GM23248 (cell line): ENCODE results near the gene SOX11. TPM values are rescaled to one million over a fixed set of nuclear protein-coding genes. Genes with fewer than 3 reads are reported as not detected.

Experiments used
- DNase-seq: peaks from one replicate; pipeline ENCODE4 v3.0.0-alpha.2; 2015
- H2AFZ ChIP-seq: fragments of 200-600 bp; sonication (generic); 2 replicates; pipeline ENCODE4 v1.6.1; 2016; ENCODE audit warnings: antibody characterized with exemption
- H3F3A ChIP-seq: fragments of 200-600 bp; sonication (generic); 2 replicates; pipeline ENCODE4 v1.6.1; 2016; ENCODE audit warnings: mild to moderate bottlenecking, antibody characterized with exemption, mixed run types; ENCODE audit not compliant: insufficient read depth
- H3K27ac ChIP-seq: fragments of 200-600 bp; sonication (generic); 2 replicates; pipeline ENCODE4 v1.5.1; 2016; ENCODE audit warnings: mild to moderate bottlenecking
- H3K27me3 ChIP-seq: fragments of 200-600 bp; sonication (generic); replicated peaks from 2 replicates; pipeline ENCODE4 v1.6.1; 2016; ENCODE audit warnings: mild to moderate bottlenecking; ENCODE audit not compliant: insufficient read depth
- H3K36me3 ChIP-seq: fragments of 200-600 bp; sonication (generic); 2 replicates; pipeline ENCODE4 v1.6.1; 2016; ENCODE audit warnings: low read depth, mild to moderate bottlenecking
- H3K4me1 ChIP-seq: fragments of 200-600 bp; sonication (generic); 2 replicates; pipeline ENCODE4 v1.6.1; 2016; ENCODE audit warnings: mild to moderate bottlenecking; ENCODE audit not compliant: insufficient read depth
- H3K4me2 ChIP-seq: fragments of 200-600 bp; sonication (generic); one replicate; pipeline ENCODE4 v1.6.1; 2016; ENCODE audit warnings: mild to moderate bottlenecking; ENCODE audit not compliant: unreplicated experiment
- H3K4me3 ChIP-seq: fragments of 200-600 bp; sonication (generic); 2 replicates; pipeline ENCODE4 v1.5.1; 2016; ENCODE audit warnings: mild to moderate bottlenecking
- H3K79me2 ChIP-seq: fragments of 200-600 bp; sonication (generic); 2 replicates; pipeline ENCODE4 v1.6.1; 2016; ENCODE audit warnings: mild to moderate bottlenecking; ENCODE audit not compliant: insufficient read depth
- H3K9ac ChIP-seq: fragments of 200-600 bp; sonication (generic); 2 replicates; pipeline ENCODE4 v1.6.1; 2016; ENCODE audit warnings: mild to moderate bottlenecking
- H3K9me2 ChIP-seq: fragments of 200-600 bp; sonication (generic); 2 replicates; pipeline ENCODE4 v1.6.1; 2016; ENCODE audit warnings: mixed run types, mild to moderate bottlenecking, moderate library complexity; ENCODE audit not compliant: insufficient read depth
- H3K9me3 ChIP-seq: fragments of 200-600 bp; sonication (generic); one replicate; pipeline ENCODE4 v1.6.1; 2017; ENCODE audit warnings: low read depth
- H4K20me1 ChIP-seq: fragments of 200-600 bp; sonication (generic); 2 replicates; pipeline ENCODE4 v1.6.0; 2016; ENCODE audit not compliant: insufficient read depth
- EZH2 ChIP-seq: fragments of 200-600 bp; sonication (generic); IDR thresholded peaks from 2 replicates; pipeline ENCODE4 v1.6.1; 2018; ENCODE audit warnings: antibody characterized with exemption, mild to moderate bottlenecking; ENCODE audit not compliant: insufficient read depth, poor library complexity, severe bottlenecking
- EZH2phosphoT487 ChIP-seq: fragments of 200-600 bp; sonication (generic); IDR thresholded peaks from 2 replicates; pipeline ENCODE4 v1.6.1; 2018; ENCODE audit warnings: antibody characterized with exemption, moderate library complexity, mild to moderate bottlenecking, low read depth; ENCODE audit not compliant: insufficient read depth
- WGBS, 2 experiments: methylation state at CpG; one replicate each; pipeline ENCODE4 v1.1.6; 2015 to 2017; ENCODE audit warnings: low lambda C conversion rate in 2 of 2, low coverage in 1 of 2; ENCODE audit errors: missing lambda C conversion rate in 2 of 2; 5-methylcytosine and 5-hydroxymethylcytosine counted together
- in situ Hi-C: fragments of 300-500 bp; cut with MboI; formaldehyde crosslinking; loops from 2 replicates; pipeline ENCODE4 v1.15.0; 2020
- polyA plus RNA-seq: library from polyadenylated mRNA; unstranded; fragments of >200 nt; fragmentation: Nextera tagmentation; extraction: Ambion mirVana; gene quantifications from 2 replicates; pipeline ENCODE4 v1.2.1, GENCODE V29; 2016
- total RNA-seq: library from RNA; depleted of rRNA; stranded (reverse); fragments of >200 nt; shearing (Covaris generic); gene quantifications from 2 replicates; pipeline ENCODE4 v1.2.3, GENCODE V29; 2014

The SOX11 gene
- total and polyA plus RNA-seq, 2 experiments from 2014 or later, result under 0.01 to 0.08 TPM

DNA sequence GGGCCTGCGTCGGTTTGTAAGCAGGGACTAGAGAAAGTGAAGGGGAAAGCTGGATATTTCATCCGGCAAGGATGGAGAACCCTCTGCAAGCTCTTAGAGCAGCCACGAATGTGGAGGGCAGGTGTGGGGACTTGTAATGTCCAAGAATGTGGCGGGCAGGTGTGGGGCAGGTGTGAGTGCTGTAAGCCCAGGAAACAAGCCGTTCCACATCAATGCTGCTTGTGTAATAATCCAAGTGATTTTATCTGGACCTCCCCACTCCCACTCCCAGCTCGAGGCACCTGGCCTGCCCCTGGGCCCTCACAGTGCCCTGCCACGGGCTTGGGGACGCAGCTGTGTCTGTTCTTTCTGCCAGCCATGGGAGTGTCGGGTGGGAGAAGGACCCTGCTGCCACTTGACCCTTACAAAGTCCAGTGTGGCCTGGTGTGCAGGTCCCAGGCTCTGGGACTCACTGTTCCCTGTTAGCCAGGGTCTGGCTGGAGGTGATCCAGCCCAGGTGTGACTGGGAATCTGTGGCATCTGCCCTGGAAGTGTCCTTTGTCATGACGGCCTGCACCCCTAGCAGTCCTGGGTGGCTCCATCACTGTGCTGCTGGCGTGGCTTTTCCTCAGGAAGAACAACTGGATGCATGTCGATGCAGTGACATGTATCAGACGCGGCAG is 42.8 kb downstream of the SOX11 start:
- Histone ChIP-seq H3F3A (no peaks in the 10 kb centered on the region), H3K79me2 (no peaks in the 10 kb centered on the region), H3K4me2 (no peak overlapping the region), H3K9me3 (no peaks in the 10 kb centered on the region), H3K36me3 (no peaks in the 10 kb centered on the region), H2AFZ (no peak overlapping the region), H3K4me3 (no peak overlapping the region), H4K20me1 (no peaks in the 10 kb centered on the region), H3K9me2 (no peaks in the 10 kb centered on the region), H3K27ac (no peak overlapping the region), H3K9ac (no peak overlapping the region), H3K4me1 (no peaks in the 10 kb centered on the region), H3K27me3 (no peaks in the 10 kb centered on the region)
- in situ Hi-C loops, result no loop called here
- no peak for DNase-seq
- WGBS, 2 experiments, result 36 to 40% methylated on average over 15 of the region's 15 CpGs
- TF ChIP-seq EZH2 (no peak), EZH2phosphoT487 (no peak)

DNA sequence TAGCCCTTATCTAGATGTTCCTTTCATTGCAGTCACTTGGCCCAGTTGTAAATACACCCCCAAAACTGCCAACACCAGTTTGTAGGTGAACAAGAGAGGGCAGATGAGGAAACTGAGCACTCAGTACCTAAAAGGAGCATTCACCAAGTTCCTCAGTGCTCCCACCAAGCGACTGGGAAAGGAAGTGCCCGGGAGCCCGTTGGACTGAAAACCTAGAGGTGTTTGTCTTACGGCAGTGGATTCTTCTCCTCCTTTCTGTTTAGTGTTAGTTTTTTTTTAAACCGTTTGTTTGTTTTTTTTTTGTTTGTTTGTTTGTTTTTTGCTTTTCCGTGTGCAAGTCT is 43.3 kb downstream of the SOX11 start:
- H3F3A ChIP-seq, result no peaks in the 10 kb centered on the region
- DNase-seq, result no peak
- H3K79me2 ChIP-seq, result no peaks in the 10 kb centered on the region
- H3K4me1 ChIP-seq, result no peaks in the 10 kb centered on the region
- H3K27me3 ChIP-seq, result no peaks in the 10 kb centered on the region
- in situ Hi-C loops, result no loop called here
- H3K27ac ChIP-seq, result no peak overlapping the region
- no peaks in the 10 kb centered on the region for H3K9me2 ChIP-seq
- WGBS, 2 experiments, result 53 to 57% methylated on average over 6 of the region's 6 CpGs
- H3K9ac ChIP-seq, result no peak overlapping the region
- H3K4me3 ChIP-seq, result no peak overlapping the region
- no peak overlapping the region for H2AFZ ChIP-seq
- no peak for TF ChIP-seq EZH2
- no peak for TF ChIP-seq EZH2phosphoT487
- no peaks in the 10 kb centered on the region for H3K9me3 ChIP-seq
- no peaks in the 10 kb centered on the region for H4K20me1 ChIP-seq
- no peaks in the 10 kb centered on the region for H3K36me3 ChIP-seq
- no peak overlapping the region for H3K4me2 ChIP-seq

DNA sequence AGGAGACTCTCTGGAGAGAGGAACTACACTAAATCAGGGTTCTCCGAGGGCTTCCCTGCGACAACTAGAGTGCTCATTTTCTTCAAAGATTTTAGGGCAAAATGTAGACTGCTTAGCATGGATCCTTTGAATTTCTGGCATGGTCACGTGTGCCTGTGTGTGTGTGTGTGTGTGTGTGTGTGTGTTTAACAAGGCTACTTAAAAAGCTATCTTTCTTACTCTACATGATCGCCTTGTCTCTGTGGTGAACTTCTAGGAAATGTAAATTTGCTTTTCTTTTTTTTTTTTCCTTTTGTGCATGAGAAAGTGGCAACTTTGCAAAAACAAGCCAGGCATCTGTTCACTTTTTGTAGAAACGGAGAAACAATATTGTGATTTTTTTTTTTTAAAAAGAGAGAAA is 43.9 kb downstream of the SOX11 start:
- in situ Hi-C loops, result no loop called here
- Histone ChIP-seq H3F3A (no peaks in the 10 kb centered on the region), H3K27ac (no peak overlapping the region), H3K27me3 (no peaks in the 10 kb centered on the region), H3K9me3 (no peaks in the 10 kb centered on the region), H3K9me2 (no peaks in the 10 kb centered on the region), H3K9ac (no peak overlapping the region), H2AFZ (no peak overlapping the region), H3K79me2 (no peaks in the 10 kb centered on the region), H3K4me1 (no peaks in the 10 kb centered on the region), H3K4me3 (no peak overlapping the region), H3K36me3 (no peaks in the 10 kb centered on the region), H3K4me2 (no peak overlapping the region), H4K20me1 (no peaks in the 10 kb centered on the region)
- WGBS, 2 experiments, result 37 to 43% methylated on average over 5 of the region's 5 CpGs
- DNase-seq, result no peak
- TF ChIP-seq EZH2phosphoT487 (no peak), EZH2 (no peak)

DNA sequence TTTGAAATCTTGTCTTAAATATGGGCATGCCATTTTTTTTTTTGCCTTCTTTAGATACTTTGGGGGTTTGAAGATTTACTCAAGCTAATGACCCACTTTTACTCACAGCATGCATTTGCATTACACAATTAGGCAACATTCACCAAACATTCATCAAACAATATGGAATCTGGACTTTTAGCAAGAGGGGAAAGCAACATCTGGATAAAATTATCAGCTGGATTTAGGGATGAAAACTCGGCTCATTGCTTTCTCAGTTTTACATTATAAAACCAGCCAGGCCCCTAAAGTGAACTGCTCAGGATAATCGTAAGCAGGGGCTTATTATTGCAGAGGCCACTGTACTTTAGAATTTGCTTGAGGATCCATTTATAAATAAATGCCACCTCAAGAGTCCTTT is 44.7 kb downstream of the SOX11 start:
- DNase-seq, result no peak
- no peaks in the 10 kb centered on the region for H3K27me3 ChIP-seq
- H3K27ac ChIP-seq, result no peak overlapping the region
- H3K9ac ChIP-seq, result no peak overlapping the region
- no peaks in the 10 kb centered on the region for H3K79me2 ChIP-seq
- no peak overlapping the region for H3K4me3 ChIP-seq
- no peaks in the 10 kb centered on the region for H3K36me3 ChIP-seq
- H3K9me3 ChIP-seq, result no peaks in the 10 kb centered on the region
- in situ Hi-C loops, result no loop called here
- WGBS, 2 experiments, result 4 to 5% methylated on average over 2 of the region's 2 CpGs
- no peak overlapping the region for H3K4me2 ChIP-seq
- no peak for TF ChIP-seq EZH2phosphoT487
- TF ChIP-seq EZH2, result no peak
- H2AFZ ChIP-seq, result no peak overlapping the region
- no peaks in the 10 kb centered on the region for H3K9me2 ChIP-seq
- no peaks in the 10 kb centered on the region for H3F3A ChIP-seq
- no peaks in the 10 kb centered on the region for H3K4me1 ChIP-seq
- H4K20me1 ChIP-seq, result no peaks in the 10 kb centered on the region

DNA sequence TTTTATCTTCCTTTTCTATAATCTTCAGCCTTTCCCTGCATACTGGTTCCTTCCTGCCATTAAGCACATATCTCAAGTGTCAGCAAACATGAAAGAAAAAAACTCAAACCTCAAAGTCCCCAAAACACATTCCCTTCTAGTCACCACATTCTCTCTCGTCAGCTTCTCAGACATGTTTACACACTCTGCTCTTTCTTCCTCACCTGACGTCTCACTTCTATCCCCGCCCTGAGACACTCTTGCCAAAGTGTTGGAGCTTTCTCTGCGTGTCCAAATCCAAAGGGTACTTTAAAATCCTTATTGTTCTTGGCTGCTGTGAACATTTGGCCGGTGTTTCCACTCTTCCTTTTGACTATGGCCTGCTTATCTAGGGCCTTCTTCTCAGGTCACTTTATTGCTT is 47.9 kb downstream of the SOX11 start:
- Histone ChIP-seq H3K4me3 (no peak overlapping the region), H3K27me3 (no peaks in the 10 kb centered on the region), H2AFZ (no peak overlapping the region), H3K9me2 (no peaks in the 10 kb centered on the region), H3K9me3 (no peaks in the 10 kb centered on the region), H4K20me1 (no peaks in the 10 kb centered on the region), H3K9ac (no peak overlapping the region), H3K4me2 (no peak overlapping the region), H3K79me2 (no peaks in the 10 kb centered on the region), H3K27ac (no peak overlapping the region), H3K4me1 (no peaks in the 10 kb centered on the region), H3K36me3 (no peaks in the 10 kb centered on the region), H3F3A (no peaks in the 10 kb centered on the region)
- WGBS, 2 experiments, result 30 to 39% methylated on average over 5 of the region's 5 CpGs
- no peak for TF ChIP-seq EZH2phosphoT487
- in situ Hi-C loops, result no loop called here
- no peak for DNase-seq
